Vagina (tissue), 2 donors: ENCODE measurements around the gene KMT2C.

Source experiments
- CTCF ChIP-seq, 3 experiments: fragments of 450-650 bp in 2 of 3; fragments of 200-600 bp in 1 of 3; sonication (generic) in 1 of 3; IDR thresholded peaks; one replicate each; pipeline ENCODE4 v1.5.1; 2017 to 2019; ENCODE audit warnings: antibody characterized with exemption in 3 of 3, mild to moderate bottlenecking in 2 of 3, moderate library complexity in 2 of 3
- POLR2A ChIP-seq, 2 donors: fragments of 450-650 bp; IDR thresholded peaks; one replicate each; pipeline ENCODE4 v1.6.1; 2017; ENCODE audit warnings: antibody characterized with exemption in 2 of 2, mild to moderate bottlenecking in 2 of 2, moderate library complexity in 2 of 2
- POLR2AphosphoS5 ChIP-seq, 2 donors: sonication (generic); formaldehyde crosslinking; IDR thresholded peaks; one replicate each; pipeline ENCODE4 v1.9.0; 2017; ENCODE audit warnings: antibody characterized with exemption in 2 of 2, mild to moderate bottlenecking in 2 of 2, low read depth in 1 of 2; ENCODE audit not compliant: insufficient read depth in 1 of 2

- TF ChIP-seq CTCF (IDR thresholded peaks at IDR 0.05) (no peak), POLR2A (IDR thresholded peaks at IDR 0.05) (no peak), POLR2AphosphoS5 (IDR thresholded peaks at IDR 0.05; ENCODE audit: insufficient read depth in 1 of 2, low read depth in 1 of 2) (no peak)
Measured at GRCh38 chr7:152200395-152200794, 235.4 kb downstream of the KMT2C start.
